Trophoblast cell (in vitro differentiated cells and primary cell): ENCODE data around the gene PLPP1.

Experiments used
- DNase-seq, 2 donors: peaks; one replicate each; pipeline ENCODE4 v3.0.0-alpha.2; 2016
- H2AFZ ChIP-seq: 2 replicates; pipeline ENCODE4 v1.6.1; 2013; ENCODE audit warnings: low read length, moderate library complexity, mild to moderate bottlenecking; ENCODE audit not compliant: insufficient read depth, poor library complexity
- H2AK5ac ChIP-seq: 2 replicates; pipeline ENCODE4 v1.6.1; 2013; ENCODE audit warnings: mild to moderate bottlenecking, low read length
- H2BK120ac ChIP-seq: 2 replicates; pipeline ENCODE4 v1.6.1; 2013; ENCODE audit warnings: low read length, mild to moderate bottlenecking, moderate library complexity; ENCODE audit not compliant: insufficient read depth, poor library complexity
- H2BK12ac ChIP-seq: 2 replicates; pipeline ENCODE4 v1.6.1; 2013; ENCODE audit warnings: mild to moderate bottlenecking, low read length, moderate library complexity
- H2BK5ac ChIP-seq: 2 replicates; pipeline ENCODE4 v1.6.1; 2013; ENCODE audit warnings: low read length, low read depth, moderate library complexity, mild to moderate bottlenecking; ENCODE audit not compliant: poor library complexity
- H3K14ac ChIP-seq: 2 replicates; pipeline ENCODE4 v1.6.1; 2013; ENCODE audit warnings: mild to moderate bottlenecking, low read length
- H3K18ac ChIP-seq: 2 replicates; pipeline ENCODE4 v1.6.1; 2013; ENCODE audit warnings: mild to moderate bottlenecking, low read length
- H3K23ac ChIP-seq: 2 replicates; pipeline ENCODE4 v1.6.1; 2013; ENCODE audit warnings: low read length
- H3K27ac ChIP-seq: 2 replicates; pipeline ENCODE4 v1.5.1; 2013; ENCODE audit warnings: low read depth, mild to moderate bottlenecking, inconsistent platforms, low read length, moderate library complexity
- H3K27me3 ChIP-seq: 2 replicates; pipeline ENCODE4 v1.6.1; 2013; ENCODE audit warnings: inconsistent platforms, mild to moderate bottlenecking, low read length, moderate library complexity; ENCODE audit not compliant: insufficient read depth
- H3K36me3 ChIP-seq, 2 experiments: 1 replicate in 1 of 2; 2 replicates in 1 of 2; pipeline ENCODE4 v1.6.1; 2013; ENCODE audit warnings: low read length in 2 of 2, mild to moderate bottlenecking in 2 of 2, moderate library complexity in 1 of 2; ENCODE audit not compliant: insufficient read depth in 2 of 2, control insufficient read depth in 1 of 2
- H3K4ac ChIP-seq: 2 replicates; pipeline ENCODE4 v1.6.1; 2013; ENCODE audit warnings: low read depth, mild to moderate bottlenecking, low read length, moderate library complexity
- H3K4me1 ChIP-seq, 2 experiments: 1 replicate in 1 of 2; 2 replicates in 1 of 2; pipeline ENCODE4 v1.6.1; 2013; ENCODE audit warnings: low read length in 2 of 2, mild to moderate bottlenecking in 2 of 2, moderate library complexity in 1 of 2; ENCODE audit not compliant: insufficient read depth in 2 of 2, control insufficient read depth in 1 of 2
- H3K4me2 ChIP-seq: 2 replicates; pipeline ENCODE4 v1.6.1; 2013; ENCODE audit warnings: inconsistent platforms, mild to moderate bottlenecking, low read length, moderate library complexity
- H3K4me3 ChIP-seq: 2 replicates; pipeline ENCODE4 v1.5.1; 2013; ENCODE audit warnings: mild to moderate bottlenecking, low read depth, low read length, inconsistent platforms
- H3K79me1 ChIP-seq: one replicate; pipeline ENCODE4 v1.6.1; 2013; ENCODE audit warnings: low read length
- H3K79me2 ChIP-seq: 2 replicates; pipeline ENCODE4 v1.6.1; 2013; ENCODE audit warnings: low read length, mild to moderate bottlenecking; ENCODE audit not compliant: control insufficient read depth, insufficient read depth, poor library complexity
- H3K9ac ChIP-seq: 2 replicates; pipeline ENCODE4 v1.6.1; 2013; ENCODE audit warnings: mild to moderate bottlenecking, low read length
- H3K9me3 ChIP-seq: 2 replicates; pipeline ENCODE4 v1.6.1; 2013; ENCODE audit warnings: low read depth, mild to moderate bottlenecking, control low read depth, inconsistent platforms, low read length; ENCODE audit not compliant: insufficient read depth
- H4K12ac ChIP-seq: 2 replicates; pipeline ENCODE4 v1.6.1; 2013; ENCODE audit warnings: low read depth, mild to moderate bottlenecking, low read length, moderate library complexity
- H4K8ac ChIP-seq: 2 replicates; pipeline ENCODE4 v1.6.1; 2013; ENCODE audit warnings: low read depth, mild to moderate bottlenecking, low read length, moderate library complexity
- H4K91ac ChIP-seq: one replicate; pipeline ENCODE4 v1.6.1; 2013; ENCODE audit warnings: low read depth, mild to moderate bottlenecking, low read length, moderate library complexity
- WGBS: extraction: QIAGEN DNeasy Blood & Tissue Kit; methylation state at CpG from one replicate; pipeline ENCODE4 v1.1.7; 2013; ENCODE audit warnings: missing lambda C conversion rate; ENCODE audit not compliant: insufficient read length, insufficient coverage; ENCODE audit errors: extremely low coverage; 5-methylcytosine and 5-hydroxymethylcytosine counted together

PLPP1 gene

GRCh38 chr5:55470282-55470681 is 64.5 kb downstream of the PLPP1 start:
- Histone ChIP-seq H2BK12ac (no peak overlapping the region), H3K4me1 (no peaks in the 10 kb centered on the region), H3K27me3 (no peaks in the 10 kb centered on the region), H4K12ac (no peak overlapping the region), H3K4me2 (no peak overlapping the region), H3K27ac (no peak overlapping the region), H4K8ac (no peak overlapping the region), H3K4me3 (no peak overlapping the region), H2AFZ (no peak overlapping the region), H3K79me2 (no peaks in the 10 kb centered on the region), H3K4ac (no peak overlapping the region), H2BK5ac (no peak overlapping the region), H3K14ac (no peak overlapping the region), H2BK120ac (no peak overlapping the region), H3K79me1 (no peaks in the 10 kb centered on the region), H3K18ac (no peak overlapping the region), H4K91ac (no peak overlapping the region), H3K9me3 (no peaks in the 10 kb centered on the region), H3K9ac (no peak overlapping the region), H3K23ac (no peak overlapping the region), H2AK5ac (no peak overlapping the region), H3K36me3 (peaks cover 9 to 12% of the 10 kb centered on the region in 2 experiments)
- no CpG with 5 or more reads among the region's 1 CpG for WGBS
- DNase-seq, result no peak

- no peak overlapping the region for H2BK5ac ChIP-seq
- H2AFZ ChIP-seq, result no peak overlapping the region
- H4K8ac ChIP-seq, result no peak overlapping the region
- H3K23ac ChIP-seq, result no peak overlapping the region
- no peak for DNase-seq
- H2BK120ac ChIP-seq, result no peak overlapping the region
- H3K14ac ChIP-seq, result no peak overlapping the region
- peaks cover 9 to 12% of the 10 kb centered on the region in 2 experiments for H3K36me3 ChIP-seq
- no peak overlapping the region for H3K27ac ChIP-seq
- no peak overlapping the region for H3K4me3 ChIP-seq
- H4K12ac ChIP-seq, result no peak overlapping the region
- no peak overlapping the region for H3K4ac ChIP-seq
- H2AK5ac ChIP-seq, result no peak overlapping the region
- no peaks in the 10 kb centered on the region for H3K27me3 ChIP-seq
- H3K79me1 ChIP-seq, result no peaks in the 10 kb centered on the region
- H3K9me3 ChIP-seq, result no peaks in the 10 kb centered on the region
- no peak overlapping the region for H3K18ac ChIP-seq
- H4K91ac ChIP-seq, result no peak overlapping the region
- no peaks in the 10 kb centered on the region for H3K4me1 ChIP-seq
- no peaks in the 10 kb centered on the region for H3K79me2 ChIP-seq
- no peak overlapping the region for H3K9ac ChIP-seq
- no peak overlapping the region for H2BK12ac ChIP-seq
- no peak overlapping the region for H3K4me2 ChIP-seq
These were observed 64.9 kb downstream of the PLPP1 start for GRCh38 chr5:55469839-55470238.

GRCh38 chr5:55467862-55468551 is 66.8 kb downstream of the PLPP1 start:
- Histone ChIP-seq H3K79me2 (no peaks in the 10 kb centered on the region), H3K4me1 (no peaks in the 10 kb centered on the region)
- no CpG with 5 or more reads among the region's 5 CpGs for WGBS

GRCh38 chr5:55463613-55464012 is 71.2 kb downstream of the PLPP1 start:
- Histone ChIP-seq H4K12ac (no peak overlapping the region), H3K4me3 (no peak overlapping the region), H3K79me2 (peaks cover 1% of the 10 kb centered on the region), H3K79me1 (no peaks in the 10 kb centered on the region), H2AK5ac (no peak overlapping the region), H4K8ac (no peak overlapping the region), H3K14ac (no peak overlapping the region), H2BK5ac (no peak overlapping the region), H2BK120ac (no peak overlapping the region), H3K27me3 (no peaks in the 10 kb centered on the region), H3K23ac (no peak overlapping the region), H3K4ac (no peak overlapping the region), H3K27ac (no peak overlapping the region), H3K9me3 (no peaks in the 10 kb centered on the region), H3K18ac (no peak overlapping the region), H3K4me1 (no peaks in the 10 kb centered on the region), H3K9ac (no peak overlapping the region), H2AFZ (no peak overlapping the region), H3K36me3 (peaks cover 6 to 12% of the 10 kb centered on the region in 2 experiments), H3K4me2 (no peak overlapping the region), H2BK12ac (no peak overlapping the region), H4K91ac (no peak overlapping the region)
- no peak for DNase-seq
- no CpG with 5 or more reads among the region's 3 CpGs for WGBS

More at GRCh38 chr5:55467862-55468551, 66.8 kb downstream of the PLPP1 start:
- no peak overlapping the region for H4K91ac ChIP-seq
- H3K4me3 ChIP-seq, result no peak overlapping the region
- H4K8ac ChIP-seq, result no peak overlapping the region
- H3K36me3 ChIP-seq, result peaks cover 8 to 12% of the 10 kb centered on the region in 2 experiments
- no peak overlapping the region for H3K4me2 ChIP-seq
- no peak overlapping the region for H2BK12ac ChIP-seq
- H3K27me3 ChIP-seq, result no peaks in the 10 kb centered on the region
- no peak overlapping the region for H3K18ac ChIP-seq
- no peak overlapping the region for H2BK5ac ChIP-seq
- H2BK120ac ChIP-seq, result no peak overlapping the region
- no peak overlapping the region for H3K4ac ChIP-seq
- no peak overlapping the region for H3K14ac ChIP-seq
- H2AFZ ChIP-seq, result no peak overlapping the region
- no peak overlapping the region for H2AK5ac ChIP-seq
- H3K9ac ChIP-seq, result no peak overlapping the region
- H4K12ac ChIP-seq, result no peak overlapping the region
- H3K27ac ChIP-seq, result no peak overlapping the region
- DNase-seq, result no peak
- H3K79me1 ChIP-seq, result no peaks in the 10 kb centered on the region
- no peaks in the 10 kb centered on the region for H3K9me3 ChIP-seq
- no peak overlapping the region for H3K23ac ChIP-seq
